Neural progenitor cell (in vitro differentiated cells): Measurements from ENCODE around the gene C20orf202.

Experiments
- EZH2 ChIP-seq: fragments of 200-600 bp; sonication (generic); IDR thresholded peaks from 2 replicates; pipeline ENCODE4 v1.6.1; 2017; ENCODE audit warnings: antibody characterized with exemption, mild to moderate bottlenecking, moderate library complexity
- EZH2phosphoT487 ChIP-seq: fragments of 200-600 bp; sonication (generic); IDR thresholded peaks from 2 replicates; pipeline ENCODE4 v1.6.1; 2017; ENCODE audit warnings: antibody characterized with exemption
- TF ChIP-seq, protein P1 (sequence below): fragments of 200-600 bp; sonication (generic); IDR thresholded peaks from 2 replicates; pipeline ENCODE4 v1.5.1; 2017; ENCODE audit warnings: antibody characterized with exemption, mild to moderate bottlenecking

DNA sequence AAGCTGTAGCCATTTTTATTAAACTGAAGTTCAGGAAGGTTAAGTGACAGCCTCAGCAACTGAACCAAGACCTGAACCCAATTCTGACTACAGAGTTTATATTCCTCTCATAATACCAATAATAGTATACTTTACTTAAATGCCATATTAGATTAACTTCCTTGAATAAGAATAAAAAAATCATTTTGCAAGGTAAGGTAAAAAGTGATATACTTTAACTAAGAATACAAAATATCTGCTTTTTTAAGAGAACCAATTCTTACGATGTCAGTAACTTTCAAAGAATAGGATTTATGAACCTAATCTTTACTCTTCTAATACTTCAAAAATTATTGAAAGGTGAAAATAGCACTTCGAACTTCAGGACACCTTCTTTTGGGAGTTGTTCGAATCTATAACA is 26.3 kb downstream of the C20orf202 start:
- TF ChIP-seq, protein P1, sequence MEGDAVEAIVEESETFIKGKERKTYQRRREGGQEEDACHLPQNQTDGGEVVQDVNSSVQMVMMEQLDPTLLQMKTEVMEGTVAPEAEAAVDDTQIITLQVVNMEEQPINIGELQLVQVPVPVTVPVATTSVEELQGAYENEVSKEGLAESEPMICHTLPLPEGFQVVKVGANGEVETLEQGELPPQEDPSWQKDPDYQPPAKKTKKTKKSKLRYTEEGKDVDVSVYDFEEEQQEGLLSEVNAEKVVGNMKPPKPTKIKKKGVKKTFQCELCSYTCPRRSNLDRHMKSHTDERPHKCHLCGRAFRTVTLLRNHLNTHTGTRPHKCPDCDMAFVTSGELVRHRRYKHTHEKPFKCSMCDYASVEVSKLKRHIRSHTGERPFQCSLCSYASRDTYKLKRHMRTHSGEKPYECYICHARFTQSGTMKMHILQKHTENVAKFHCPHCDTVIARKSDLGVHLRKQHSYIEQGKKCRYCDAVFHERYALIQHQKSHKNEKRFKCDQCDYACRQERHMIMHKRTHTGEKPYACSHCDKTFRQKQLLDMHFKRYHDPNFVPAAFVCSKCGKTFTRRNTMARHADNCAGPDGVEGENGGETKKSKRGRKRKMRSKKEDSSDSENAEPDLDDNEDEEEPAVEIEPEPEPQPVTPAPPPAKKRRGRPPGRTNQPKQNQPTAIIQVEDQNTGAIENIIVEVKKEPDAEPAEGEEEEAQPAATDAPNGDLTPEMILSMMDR, result no peak
- no peak for TF ChIP-seq EZH2
- no peak for TF ChIP-seq EZH2phosphoT487
